Fibroblast of skin of back (primary cell): ENCODE results near the gene ADAMTS14.

Source experiments
- DNase-seq: peaks from one replicate; pipeline ENCODE4 v3.0.0-alpha.2; 2013

ADAMTS14 gene

GRCh38 chr10:70695241-70696030 lies 23.1 kb downstream of the ADAMTS14 start:
- peak; percentile 56 for DNase-seq

- no peak for DNase-seq
These were observed 25.9 kb downstream of the ADAMTS14 start for GRCh38 chr10:70698211-70698610.

GRCh38 chr10:70699063-70699658 lies 26.9 kb downstream of the ADAMTS14 start:
- DNase-seq: no peak

GRCh38 chr10:70699659-70700174 lies 27.4 kb downstream of the ADAMTS14 start:
- DNase-seq: peak; percentile 23

DNA sequence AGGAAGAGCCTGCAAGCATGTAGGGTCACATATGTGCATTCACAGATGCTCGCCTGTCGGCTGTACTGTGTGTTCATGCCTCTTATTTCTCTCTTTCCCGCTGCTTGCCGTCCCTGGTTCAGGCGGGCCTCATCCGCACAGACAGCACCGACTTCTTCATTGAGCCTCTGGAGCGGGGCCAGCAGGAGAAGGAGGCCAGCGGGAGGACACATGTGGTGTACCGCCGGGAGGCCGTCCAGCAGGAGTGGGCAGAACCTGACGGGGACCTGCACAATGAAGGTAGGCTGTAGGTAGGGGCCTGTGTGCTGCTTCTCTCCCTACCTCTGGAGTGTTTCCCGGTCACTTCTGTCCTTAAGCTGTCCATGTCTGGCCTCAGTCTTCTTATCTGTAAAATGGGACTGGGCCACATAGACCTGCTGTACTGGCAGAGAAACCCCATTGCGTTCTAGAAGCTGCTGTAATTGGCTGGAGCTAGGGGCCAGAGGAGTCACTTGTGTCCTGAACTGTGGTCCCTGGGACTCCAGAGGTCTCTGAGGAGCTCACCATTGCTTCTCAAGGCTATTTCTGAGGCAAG lies 30.0 kb downstream of the ADAMTS14 start:
- no peak for DNase-seq

GRCh38 chr10:70704211-70704610 lies 31.9 kb downstream of the ADAMTS14 start:
- DNase-seq: no peak

GRCh38 chr10:70705121-70705861 lies 33.0 kb downstream of the ADAMTS14 start:
- DNase-seq: no peak

DNA sequence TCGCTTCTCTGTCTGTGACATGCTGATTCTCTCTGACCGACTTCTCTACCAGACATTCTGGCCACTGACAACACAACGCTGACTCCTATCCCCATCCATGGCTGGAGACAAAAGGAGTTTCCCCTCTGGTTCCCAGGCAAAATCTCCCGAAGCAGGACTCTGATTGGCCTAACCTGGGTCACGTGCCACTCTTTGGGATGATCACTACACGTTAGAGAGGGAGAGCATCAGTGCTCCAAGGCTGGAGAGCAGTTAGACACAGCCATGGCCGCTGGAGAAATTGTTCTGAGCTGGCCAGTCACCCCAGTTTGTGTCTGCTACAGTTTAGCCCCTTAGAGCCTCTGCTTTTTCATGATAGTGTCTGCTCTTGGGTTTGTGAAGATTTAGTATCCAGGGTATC lies 38.9 kb downstream of the ADAMTS14 start:
- no peak for DNase-seq

DNA sequence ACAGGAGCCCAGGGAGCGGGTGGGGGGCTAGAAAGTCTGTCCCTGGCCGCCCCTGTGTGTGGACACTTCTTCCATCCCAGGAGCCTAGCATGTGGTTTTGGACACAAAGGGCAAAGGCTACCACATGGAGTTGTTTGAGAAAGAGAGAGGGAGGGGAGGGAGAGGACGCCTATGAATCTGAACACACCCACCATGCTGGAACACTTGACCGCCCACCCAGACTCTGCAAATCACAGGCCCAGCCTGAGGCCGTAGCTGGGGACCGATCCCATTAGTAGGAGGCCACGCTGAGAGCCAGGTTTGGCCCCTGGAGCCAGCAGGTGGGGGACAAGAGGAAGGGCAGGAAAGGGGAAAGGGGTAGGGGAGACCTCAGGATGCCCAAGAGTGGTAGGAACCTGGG lies 39.6 kb downstream of the ADAMTS14 start:
- DNase-seq: no peak

GRCh38 chr10:70714245-70714644 lies 41.9 kb downstream of the ADAMTS14 start:
- no peak for DNase-seq

GRCh38 chr10:70714951-70715350 lies 42.6 kb downstream of the ADAMTS14 start:
- no peak for DNase-seq

- peak; percentile 32 for DNase-seq
These were observed 43.8 kb downstream of the ADAMTS14 start for GRCh38 chr10:70715853-70716795.

DNA sequence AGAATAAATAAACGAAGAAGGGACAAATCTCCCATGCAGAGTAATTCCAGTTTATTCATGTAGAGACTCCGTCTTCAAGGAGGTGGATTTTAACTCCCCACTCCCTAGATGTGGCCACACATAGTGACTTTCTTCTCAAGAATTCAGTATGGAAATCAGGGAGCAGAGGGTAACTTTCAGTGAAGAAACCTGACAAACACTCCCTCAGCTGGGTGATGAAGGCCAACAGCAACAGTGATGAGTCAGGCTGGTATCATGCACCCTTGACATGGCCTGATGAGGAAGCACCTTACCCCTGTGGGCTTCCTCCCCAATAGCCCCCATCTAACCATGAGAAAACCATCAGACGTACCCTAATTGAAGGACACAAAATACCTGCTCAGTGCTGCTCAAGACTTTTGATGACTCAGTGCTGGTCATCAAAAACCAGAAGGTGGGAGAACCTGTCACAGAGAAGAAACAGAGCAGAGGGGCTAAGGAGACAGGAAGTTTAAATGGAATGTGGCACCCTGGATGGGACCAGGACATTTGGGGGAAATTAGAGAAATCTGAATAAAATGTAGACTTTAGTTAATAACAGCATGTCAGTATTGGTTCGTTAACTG lies 50.6 kb downstream of the ADAMTS14 start:
- DNase-seq: peak; percentile 83

DNA sequence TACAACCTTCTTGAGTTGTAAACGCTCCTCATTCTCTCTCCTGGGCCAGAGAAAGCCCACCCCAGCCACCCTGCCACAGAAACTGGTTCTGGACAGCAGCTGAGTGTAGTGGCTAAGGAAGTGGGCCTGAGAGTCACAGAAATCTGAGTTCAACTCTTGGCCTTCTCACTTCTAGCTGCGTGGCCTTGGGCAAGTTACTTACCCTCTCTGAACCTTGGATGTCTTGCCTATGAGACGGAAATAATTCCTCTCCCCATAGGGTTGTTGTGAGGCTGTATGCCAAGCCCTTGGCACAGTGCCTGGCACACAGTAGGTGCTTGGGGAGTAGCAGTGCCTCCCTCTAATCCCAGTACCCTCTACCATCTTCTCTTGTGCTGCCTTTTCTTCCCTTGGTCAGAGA lies 51.5 kb downstream of the ADAMTS14 start:
- no peak for DNase-seq

DNA sequence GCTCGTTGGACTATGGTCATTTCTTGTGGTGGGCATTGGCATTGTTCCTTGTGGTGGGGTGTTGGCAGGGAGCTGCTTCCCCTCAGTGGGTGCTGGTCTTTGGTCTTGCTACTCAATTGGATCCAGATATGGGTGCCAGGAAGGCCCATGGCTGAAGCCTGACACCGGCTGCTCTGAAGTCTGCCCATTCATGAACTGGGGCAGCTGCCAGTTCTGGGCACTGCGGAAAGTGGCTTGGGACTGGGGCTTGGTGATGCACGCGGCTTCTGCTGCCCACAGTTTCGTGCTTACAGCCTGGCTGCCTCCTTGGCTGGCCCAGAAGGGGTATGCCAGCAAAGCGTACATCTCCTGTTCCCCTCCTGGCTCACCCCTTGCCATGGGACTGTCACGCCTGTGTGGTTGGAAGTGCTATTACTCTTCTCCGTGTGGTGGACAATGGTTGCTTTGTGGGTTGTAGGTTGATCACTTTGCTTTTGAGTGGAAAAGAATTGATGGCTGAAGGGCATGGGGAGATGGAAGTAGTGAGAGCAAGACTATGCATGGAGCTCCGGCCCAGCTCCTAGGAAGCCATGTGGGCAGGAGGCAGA lies 54.7 kb downstream of the ADAMTS14 start:
- DNase-seq: no peak

- no peak for DNase-seq
These were observed 56.0 kb downstream of the ADAMTS14 start for GRCh38 chr10:70728328-70728727.

GRCh38 chr10:70729763-70730357 lies 57.6 kb downstream of the ADAMTS14 start:
- DNase-seq: no peak

DNA sequence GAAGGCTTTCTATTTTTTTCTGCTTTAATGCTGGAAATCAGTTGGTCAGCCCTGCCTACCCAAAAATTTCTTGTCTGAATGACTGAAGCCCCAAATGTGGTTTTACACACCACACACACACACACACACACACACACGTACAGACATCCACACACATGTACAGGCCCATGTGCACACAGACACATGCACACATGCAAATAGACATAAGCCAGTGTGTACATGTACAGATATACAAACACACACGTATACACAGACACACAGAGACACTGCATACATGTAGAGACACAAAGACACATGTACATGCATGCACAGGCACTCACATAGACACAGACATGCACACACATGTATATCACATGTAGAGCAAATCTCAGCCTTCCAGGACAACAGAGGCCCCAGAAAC lies 58.6 kb downstream of the ADAMTS14 start:
- no peak for DNase-seq

- DNase-seq: no peak
These were observed 60.3 kb downstream of the ADAMTS14 start for GRCh38 chr10:70732569-70732968.

GRCh38 chr10:70733051-70733450 lies 60.7 kb downstream of the ADAMTS14 start:
- peak; percentile 23 for DNase-seq

DNA sequence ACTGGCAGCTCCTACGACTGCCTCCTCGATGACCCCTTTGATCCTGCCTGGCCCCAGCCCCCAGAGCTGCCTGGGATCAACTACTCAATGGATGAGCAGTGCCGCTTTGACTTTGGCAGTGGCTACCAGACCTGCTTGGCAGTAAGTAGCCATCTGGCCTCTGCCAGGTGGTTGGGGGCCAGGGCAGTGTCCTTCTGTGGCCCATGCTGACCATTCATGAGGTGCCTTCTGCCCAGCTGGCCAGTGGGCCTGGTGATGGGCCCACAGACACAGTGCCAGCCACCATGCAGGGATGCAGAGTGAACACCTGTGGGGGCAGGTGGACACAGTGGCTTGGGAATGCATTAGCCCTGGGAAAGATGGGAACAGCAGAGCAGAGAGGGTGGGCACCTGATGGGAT lies 62.9 kb downstream of the ADAMTS14 start:
- no peak for DNase-seq
